GM23338 (cell line): Measurements from ENCODE around the gene SH3BP4.

Experiments
- EZH2 ChIP-seq: fragments of 200-600 bp; sonication (generic); IDR thresholded peaks from one replicate; pipeline ENCODE4 v1.8.0; 2017; ENCODE audit warnings: antibody characterized with exemption, mild to moderate bottlenecking, low read depth; ENCODE audit not compliant: unreplicated experiment
- EZH2phosphoT487 ChIP-seq: fragments of 200-600 bp; sonication (generic); IDR thresholded peaks from one replicate; pipeline ENCODE4 v1.8.1; 2018; ENCODE audit warnings: antibody characterized with exemption; ENCODE audit not compliant: unreplicated experiment
- NANOG ChIP-seq: IDR thresholded peaks from 2 replicates; pipeline ENCODE4 v1.6.1; 2016; ENCODE audit warnings: antibody characterized with exemption, borderline replicate concordance
- POLR2AphosphoS5 ChIP-seq: IDR thresholded peaks from 2 replicates; pipeline ENCODE4 v1.6.1; 2016; ENCODE audit warnings: antibody characterized with exemption, low read depth
- TF ChIP-seq, protein P1 (sequence below): IDR thresholded peaks from 2 replicates; pipeline ENCODE4 v1.6.1; 2016; ENCODE audit warnings: antibody characterized with exemption
- TF ChIP-seq, protein P2 (sequence below), 2 experiments: fragments of 200-600 bp in 1 of 2; sonication (generic) in 1 of 2; conservative IDR thresholded peaks; 2 replicates each; pipeline versions ENCODE4 v1.5.1 to v1.6.1; 2016 to 2017; ENCODE audit warnings: antibody characterized with exemption in 2 of 2, low read depth in 2 of 2, mild to moderate bottlenecking in 2 of 2, moderate library complexity in 1 of 2
- TF ChIP-seq, protein P3 (sequence below): IDR thresholded peaks from one replicate; pipeline ENCODE4 v1.6.1; 2018; ENCODE audit warnings: antibody characterized with exemption; ENCODE audit not compliant: unreplicated experiment

DNA sequence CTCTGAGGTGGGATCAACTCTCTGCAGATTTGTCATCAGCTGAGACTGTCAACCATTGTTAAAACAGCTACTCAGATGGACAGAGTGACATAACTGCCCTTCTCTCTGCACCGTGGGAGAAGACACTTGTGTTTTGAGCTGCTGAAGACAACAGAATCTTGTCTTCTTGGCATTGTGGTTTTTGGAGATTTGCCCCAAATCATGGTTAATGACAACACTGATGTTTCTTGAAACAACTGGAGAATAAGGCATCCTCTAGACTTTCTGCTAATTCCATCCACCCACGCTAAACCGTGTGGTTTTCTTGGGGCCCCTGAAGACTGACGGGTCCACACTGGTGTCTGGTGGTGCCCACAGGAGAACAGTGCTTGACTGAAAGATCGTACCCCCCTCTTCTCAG, 39.5 kb downstream of the SH3BP4 start:
- TF ChIP-seq, protein P1, sequence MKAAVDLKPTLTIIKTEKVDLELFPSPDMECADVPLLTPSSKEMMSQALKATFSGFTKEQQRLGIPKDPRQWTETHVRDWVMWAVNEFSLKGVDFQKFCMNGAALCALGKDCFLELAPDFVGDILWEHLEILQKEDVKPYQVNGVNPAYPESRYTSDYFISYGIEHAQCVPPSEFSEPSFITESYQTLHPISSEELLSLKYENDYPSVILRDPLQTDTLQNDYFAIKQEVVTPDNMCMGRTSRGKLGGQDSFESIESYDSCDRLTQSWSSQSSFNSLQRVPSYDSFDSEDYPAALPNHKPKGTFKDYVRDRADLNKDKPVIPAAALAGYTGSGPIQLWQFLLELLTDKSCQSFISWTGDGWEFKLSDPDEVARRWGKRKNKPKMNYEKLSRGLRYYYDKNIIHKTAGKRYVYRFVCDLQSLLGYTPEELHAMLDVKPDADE: no peak
- no peak for TF ChIP-seq NANOG
- TF ChIP-seq, protein P2, sequence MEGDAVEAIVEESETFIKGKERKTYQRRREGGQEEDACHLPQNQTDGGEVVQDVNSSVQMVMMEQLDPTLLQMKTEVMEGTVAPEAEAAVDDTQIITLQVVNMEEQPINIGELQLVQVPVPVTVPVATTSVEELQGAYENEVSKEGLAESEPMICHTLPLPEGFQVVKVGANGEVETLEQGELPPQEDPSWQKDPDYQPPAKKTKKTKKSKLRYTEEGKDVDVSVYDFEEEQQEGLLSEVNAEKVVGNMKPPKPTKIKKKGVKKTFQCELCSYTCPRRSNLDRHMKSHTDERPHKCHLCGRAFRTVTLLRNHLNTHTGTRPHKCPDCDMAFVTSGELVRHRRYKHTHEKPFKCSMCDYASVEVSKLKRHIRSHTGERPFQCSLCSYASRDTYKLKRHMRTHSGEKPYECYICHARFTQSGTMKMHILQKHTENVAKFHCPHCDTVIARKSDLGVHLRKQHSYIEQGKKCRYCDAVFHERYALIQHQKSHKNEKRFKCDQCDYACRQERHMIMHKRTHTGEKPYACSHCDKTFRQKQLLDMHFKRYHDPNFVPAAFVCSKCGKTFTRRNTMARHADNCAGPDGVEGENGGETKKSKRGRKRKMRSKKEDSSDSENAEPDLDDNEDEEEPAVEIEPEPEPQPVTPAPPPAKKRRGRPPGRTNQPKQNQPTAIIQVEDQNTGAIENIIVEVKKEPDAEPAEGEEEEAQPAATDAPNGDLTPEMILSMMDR (conservative IDR thresholded peaks at IDR 0.05; ENCODE audit: low read depth in 2 of 2): no peak
- TF ChIP-seq, protein P3, sequence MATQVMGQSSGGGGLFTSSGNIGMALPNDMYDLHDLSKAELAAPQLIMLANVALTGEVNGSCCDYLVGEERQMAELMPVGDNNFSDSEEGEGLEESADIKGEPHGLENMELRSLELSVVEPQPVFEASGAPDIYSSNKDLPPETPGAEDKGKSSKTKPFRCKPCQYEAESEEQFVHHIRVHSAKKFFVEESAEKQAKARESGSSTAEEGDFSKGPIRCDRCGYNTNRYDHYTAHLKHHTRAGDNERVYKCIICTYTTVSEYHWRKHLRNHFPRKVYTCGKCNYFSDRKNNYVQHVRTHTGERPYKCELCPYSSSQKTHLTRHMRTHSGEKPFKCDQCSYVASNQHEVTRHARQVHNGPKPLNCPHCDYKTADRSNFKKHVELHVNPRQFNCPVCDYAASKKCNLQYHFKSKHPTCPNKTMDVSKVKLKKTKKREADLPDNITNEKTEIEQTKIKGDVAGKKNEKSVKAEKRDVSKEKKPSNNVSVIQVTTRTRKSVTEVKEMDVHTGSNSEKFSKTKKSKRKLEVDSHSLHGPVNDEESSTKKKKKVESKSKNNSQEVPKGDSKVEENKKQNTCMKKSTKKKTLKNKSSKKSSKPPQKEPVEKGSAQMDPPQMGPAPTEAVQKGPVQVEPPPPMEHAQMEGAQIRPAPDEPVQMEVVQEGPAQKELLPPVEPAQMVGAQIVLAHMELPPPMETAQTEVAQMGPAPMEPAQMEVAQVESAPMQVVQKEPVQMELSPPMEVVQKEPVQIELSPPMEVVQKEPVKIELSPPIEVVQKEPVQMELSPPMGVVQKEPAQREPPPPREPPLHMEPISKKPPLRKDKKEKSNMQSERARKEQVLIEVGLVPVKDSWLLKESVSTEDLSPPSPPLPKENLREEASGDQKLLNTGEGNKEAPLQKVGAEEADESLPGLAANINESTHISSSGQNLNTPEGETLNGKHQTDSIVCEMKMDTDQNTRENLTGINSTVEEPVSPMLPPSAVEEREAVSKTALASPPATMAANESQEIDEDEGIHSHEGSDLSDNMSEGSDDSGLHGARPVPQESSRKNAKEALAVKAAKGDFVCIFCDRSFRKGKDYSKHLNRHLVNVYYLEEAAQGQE: no peak
- no peak for TF ChIP-seq POLR2AphosphoS5
- no peak for TF ChIP-seq EZH2phosphoT487
- no peak for TF ChIP-seq EZH2
